Brain microvascular endothelial cell (primary cell): ENCODE data around the gene PICALM.

Source experiments
- DNase-seq: peaks from one replicate; pipeline ENCODE4 v3.0.0-alpha.2; 2020
- H3K27ac ChIP-seq: fragments of 250-450 bp; sonication (Bioruptor Pico); 2 replicates; pipeline ENCODE4 v1.5.1; 2020; ENCODE audit warnings: mild to moderate bottlenecking, moderate library complexity
- H3K27me3 ChIP-seq: fragments of 250-450 bp; sonication (Bioruptor Pico); replicated peaks from 2 replicates; pipeline ENCODE4 v1.5.1; 2020; ENCODE audit warnings: mild to moderate bottlenecking
- H3K36me3 ChIP-seq: fragments of 250-450 bp; sonication (Bioruptor Pico); replicated peaks from 2 replicates; pipeline ENCODE4 v1.5.1; 2020; ENCODE audit warnings: mild to moderate bottlenecking
- H3K4me3 ChIP-seq: 2 replicates; pipeline ENCODE4 v1.5.1; 2011; ENCODE audit warnings: low read depth, mild to moderate bottlenecking, control low read depth, low read length, moderate library complexity
- in situ Hi-C: cut with HindIII; loops from 2 replicates; pipeline ENCODE4 v1.10.0; 2017; ENCODE audit warnings: low sequenced_read_pairs, low pct_ligation_motif_present
- TF ChIP-seq, protein P1 (sequence below): IDR thresholded peaks from 2 replicates; pipeline ENCODE4 v1.5.1; 2011; ENCODE audit warnings: low read depth, mild to moderate bottlenecking, moderate library complexity, low read length, control low read depth, inconsistent platforms; ENCODE audit errors: missing control alignments

PICALM gene

GRCh38 chr11:85967457-85967856 lies 101.4 kb downstream of the PICALM start:
- Histone ChIP-seq H3K4me3 (no peak overlapping the region), H3K27ac (no peak overlapping the region), H3K36me3 (peaks cover 36% of the 10 kb centered on the region), H3K27me3 (no peaks in the 10 kb centered on the region)
- TF ChIP-seq, protein P1, sequence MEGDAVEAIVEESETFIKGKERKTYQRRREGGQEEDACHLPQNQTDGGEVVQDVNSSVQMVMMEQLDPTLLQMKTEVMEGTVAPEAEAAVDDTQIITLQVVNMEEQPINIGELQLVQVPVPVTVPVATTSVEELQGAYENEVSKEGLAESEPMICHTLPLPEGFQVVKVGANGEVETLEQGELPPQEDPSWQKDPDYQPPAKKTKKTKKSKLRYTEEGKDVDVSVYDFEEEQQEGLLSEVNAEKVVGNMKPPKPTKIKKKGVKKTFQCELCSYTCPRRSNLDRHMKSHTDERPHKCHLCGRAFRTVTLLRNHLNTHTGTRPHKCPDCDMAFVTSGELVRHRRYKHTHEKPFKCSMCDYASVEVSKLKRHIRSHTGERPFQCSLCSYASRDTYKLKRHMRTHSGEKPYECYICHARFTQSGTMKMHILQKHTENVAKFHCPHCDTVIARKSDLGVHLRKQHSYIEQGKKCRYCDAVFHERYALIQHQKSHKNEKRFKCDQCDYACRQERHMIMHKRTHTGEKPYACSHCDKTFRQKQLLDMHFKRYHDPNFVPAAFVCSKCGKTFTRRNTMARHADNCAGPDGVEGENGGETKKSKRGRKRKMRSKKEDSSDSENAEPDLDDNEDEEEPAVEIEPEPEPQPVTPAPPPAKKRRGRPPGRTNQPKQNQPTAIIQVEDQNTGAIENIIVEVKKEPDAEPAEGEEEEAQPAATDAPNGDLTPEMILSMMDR: no peak
- no peak for DNase-seq
- in situ Hi-C loops: no loop called here

- Histone ChIP-seq H3K27me3 (no peaks in the 10 kb centered on the region), H3K36me3 (peaks cover 31% of the 10 kb centered on the region), H3K4me3 (no peak overlapping the region), H3K27ac (peak overlapping the region; percentile 14)
- TF ChIP-seq, protein P1: no peak
- in situ Hi-C loops: no loop called here
- no peak for DNase-seq
These were observed 103.7 kb downstream of the PICALM start for GRCh38 chr11:85965202-85965601.

DNA sequence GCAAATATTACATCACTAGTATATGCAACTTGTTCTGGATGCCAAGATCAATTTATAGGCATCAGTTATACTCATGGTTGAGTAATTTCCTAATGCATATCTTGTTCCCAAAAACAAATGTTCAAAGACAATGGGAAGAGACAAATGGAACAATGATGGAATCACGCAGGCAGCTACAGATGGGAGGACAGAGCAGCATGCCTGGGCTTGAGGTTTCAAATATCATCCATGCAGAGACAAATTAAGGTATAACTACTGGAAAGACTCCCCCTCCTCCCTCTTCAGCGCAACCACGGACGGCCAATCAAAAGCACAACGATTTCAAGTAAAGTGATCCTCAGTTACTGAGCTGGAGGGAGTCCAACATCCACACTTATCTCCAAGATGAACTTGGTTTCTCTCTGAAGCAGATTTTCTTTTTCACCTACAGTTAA lies 106.9 kb downstream of the PICALM start:
- TF ChIP-seq, protein P1: no peak
- H3K27me3 ChIP-seq: no peaks in the 10 kb centered on the region
- DNase-seq: peak; percentile 31
- in situ Hi-C loops: no loop called here
- peaks cover 36% of the 10 kb centered on the region for H3K36me3 ChIP-seq
- H3K4me3 ChIP-seq: no peak overlapping the region
- H3K27ac ChIP-seq: no peak overlapping the region

DNA sequence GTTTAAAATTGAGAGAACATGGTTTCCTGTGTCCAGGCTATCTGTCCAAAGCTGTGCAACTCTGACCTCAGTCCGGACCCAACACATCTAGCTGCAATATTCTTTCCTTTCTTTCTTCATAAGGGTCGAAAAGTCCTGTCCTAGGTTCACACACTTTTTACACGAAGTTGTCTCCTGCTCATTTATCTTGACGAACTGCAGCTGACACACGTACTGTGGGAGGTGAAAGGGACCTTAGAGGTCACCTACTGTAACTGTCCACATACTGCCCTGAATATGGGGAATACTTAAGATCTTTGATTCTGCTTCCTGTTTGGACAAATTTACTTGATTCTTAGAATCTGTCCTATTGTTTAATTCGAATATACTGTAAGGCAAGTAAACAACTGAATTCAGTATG lies 107.8 kb downstream of the PICALM start:
- in situ Hi-C loops: no loop called here
- Histone ChIP-seq H3K27me3 (no peaks in the 10 kb centered on the region), H3K4me3 (no peak overlapping the region), H3K27ac (no peak overlapping the region), H3K36me3 (peaks cover 37% of the 10 kb centered on the region)
- no peak for DNase-seq
- TF ChIP-seq, protein P1: no peak

DNA sequence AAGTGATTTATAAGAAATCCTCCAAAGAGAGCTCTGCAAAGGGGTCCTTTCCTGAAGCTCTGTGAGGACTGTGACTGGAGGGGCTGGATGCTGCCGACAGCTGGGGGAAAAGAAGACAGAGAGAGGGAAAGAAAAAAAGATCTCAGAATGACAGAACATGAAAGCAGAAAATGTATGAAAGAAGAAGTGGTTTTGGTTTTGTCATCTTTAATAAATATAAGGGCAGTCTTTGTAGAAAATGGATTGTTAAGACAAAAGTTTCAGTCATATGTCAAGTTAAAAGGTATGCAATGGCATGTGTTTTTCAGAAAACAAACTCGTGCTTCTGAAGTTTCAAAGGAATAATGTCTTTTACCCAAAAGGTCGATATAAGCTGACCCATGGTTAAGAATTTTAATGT lies 108.2 kb downstream of the PICALM start:
- TF ChIP-seq, protein P1: no peak
- in situ Hi-C loops: no loop called here
- Histone ChIP-seq H3K4me3 (no peak overlapping the region), H3K27ac (no peak overlapping the region), H3K36me3 (peaks cover 34% of the 10 kb centered on the region), H3K27me3 (no peaks in the 10 kb centered on the region)
- DNase-seq: no peak

- Histone ChIP-seq H3K36me3 (peaks cover 33% of the 10 kb centered on the region), H3K4me3 (no peak overlapping the region), H3K27me3 (no peaks in the 10 kb centered on the region), H3K27ac (peak overlapping the region; percentile 35)
- in situ Hi-C loops: no loop called here
- DNase-seq: peak; percentile 82
- TF ChIP-seq, protein P1: no peak
These were observed 113.4 kb downstream of the PICALM start for GRCh38 chr11:85955531-85955930.
